RWPE2 (cell line): ENCODE measurements around the gene CCDC88B.

ENCODE experiments used
- ATAC-seq: fragments of 200-7000 bp; cut with Tn5 transposase; 3 replicates; pipeline ENCODE4 v1.9.1; 2021; ENCODE audit warnings: low read depth
- DNase-seq: peaks from one replicate; pipeline ENCODE4 v3.0.0-alpha.2; 2020; ENCODE audit warnings: low spot score
- H3K27ac ChIP-seq: fragments of 450-650 bp; 2 replicates; pipeline ENCODE4 v1.5.1; 2017; ENCODE audit warnings: mild to moderate bottlenecking; ENCODE audit not compliant: poor library complexity, severe bottlenecking
- H3K27me3 ChIP-seq: fragments of 250-450 bp; sonication (Bioruptor Pico); 2 replicates; pipeline ENCODE4 v1.5.1; 2021; ENCODE audit warnings: mild to moderate bottlenecking, moderate library complexity; ENCODE audit not compliant: insufficient read depth, poor library complexity, severe bottlenecking
- H3K36me3 ChIP-seq: fragments of 250-450 bp; sonication (Bioruptor Pico); 2 replicates; pipeline ENCODE4 v1.5.1; 2020; ENCODE audit warnings: low read depth, mild to moderate bottlenecking, moderate library complexity
- H3K4me1 ChIP-seq: fragments of 250-450 bp; sonication (Bioruptor Pico); 2 replicates; pipeline ENCODE4 v1.5.1; 2021; ENCODE audit warnings: mild to moderate bottlenecking, moderate library complexity; ENCODE audit not compliant: insufficient read depth, poor library complexity, severe bottlenecking
- H3K4me3 ChIP-seq: fragments of 250-450 bp; sonication (Bioruptor Pico); 2 replicates; pipeline ENCODE4 v1.5.1; 2021; ENCODE audit warnings: mild to moderate bottlenecking, moderate library complexity; ENCODE audit not compliant: severe bottlenecking
- H3K9me3 ChIP-seq: fragments of 250-450 bp; sonication (Bioruptor Pico); 2 replicates; pipeline ENCODE4 v1.5.1; 2021; ENCODE audit warnings: mild to moderate bottlenecking, moderate library complexity; ENCODE audit not compliant: severe bottlenecking
- TF ChIP-seq, protein P1 (sequence below): fragments of 450-650 bp; IDR thresholded peaks from one replicate; pipeline ENCODE4 v1.5.1; 2017; ENCODE audit warnings: mild to moderate bottlenecking, moderate library complexity; ENCODE audit not compliant: poor library complexity, severe bottlenecking

Gene CCDC88B

DNA sequence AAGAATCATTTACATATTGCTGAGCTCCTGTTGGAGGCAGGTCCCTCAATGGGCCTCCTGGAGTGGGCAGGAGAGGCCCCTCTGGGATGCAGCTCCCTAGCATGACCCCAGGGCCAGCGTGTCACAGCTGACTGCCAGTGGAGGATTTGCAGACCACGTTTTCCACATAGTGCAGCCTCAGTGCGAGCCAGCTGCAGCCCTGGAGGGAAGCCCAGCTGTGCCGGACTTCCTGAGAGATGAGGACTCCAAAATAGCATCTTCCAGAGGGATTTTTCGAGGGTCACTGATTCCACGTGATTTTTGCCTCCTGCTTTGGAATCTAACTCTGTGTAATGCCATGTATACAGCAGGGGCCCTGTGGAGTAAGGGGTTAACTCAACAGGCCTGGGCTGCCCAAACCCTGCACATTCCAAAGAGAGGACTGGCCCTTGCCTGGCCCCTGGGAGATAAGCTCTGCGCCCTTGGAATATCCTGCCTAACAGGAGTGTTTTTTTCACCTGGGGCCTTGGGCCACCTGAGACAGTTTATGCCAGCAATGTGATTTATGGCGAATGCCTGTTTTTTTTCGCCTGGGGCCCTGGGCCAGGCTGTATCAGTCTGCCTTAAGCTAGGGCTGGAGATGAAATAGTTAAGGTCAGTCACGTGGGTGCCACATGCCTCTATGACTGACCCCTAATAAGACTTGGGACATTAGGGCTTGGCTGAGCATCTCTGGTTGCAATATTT is 66.4 kb downstream of the CCDC88B start:
- H3K4me1 ChIP-seq, result no peaks in the 10 kb centered on the region
- H3K27me3 ChIP-seq, result no peaks in the 10 kb centered on the region
- DNase-seq (no peak), ATAC-seq (no peak)
- H3K4me3 ChIP-seq, result no peak overlapping the region
- no peak overlapping the region for H3K27ac ChIP-seq
- H3K36me3 ChIP-seq, result no peaks in the 10 kb centered on the region
- no peaks in the 10 kb centered on the region for H3K9me3 ChIP-seq
- TF ChIP-seq, protein P1, sequence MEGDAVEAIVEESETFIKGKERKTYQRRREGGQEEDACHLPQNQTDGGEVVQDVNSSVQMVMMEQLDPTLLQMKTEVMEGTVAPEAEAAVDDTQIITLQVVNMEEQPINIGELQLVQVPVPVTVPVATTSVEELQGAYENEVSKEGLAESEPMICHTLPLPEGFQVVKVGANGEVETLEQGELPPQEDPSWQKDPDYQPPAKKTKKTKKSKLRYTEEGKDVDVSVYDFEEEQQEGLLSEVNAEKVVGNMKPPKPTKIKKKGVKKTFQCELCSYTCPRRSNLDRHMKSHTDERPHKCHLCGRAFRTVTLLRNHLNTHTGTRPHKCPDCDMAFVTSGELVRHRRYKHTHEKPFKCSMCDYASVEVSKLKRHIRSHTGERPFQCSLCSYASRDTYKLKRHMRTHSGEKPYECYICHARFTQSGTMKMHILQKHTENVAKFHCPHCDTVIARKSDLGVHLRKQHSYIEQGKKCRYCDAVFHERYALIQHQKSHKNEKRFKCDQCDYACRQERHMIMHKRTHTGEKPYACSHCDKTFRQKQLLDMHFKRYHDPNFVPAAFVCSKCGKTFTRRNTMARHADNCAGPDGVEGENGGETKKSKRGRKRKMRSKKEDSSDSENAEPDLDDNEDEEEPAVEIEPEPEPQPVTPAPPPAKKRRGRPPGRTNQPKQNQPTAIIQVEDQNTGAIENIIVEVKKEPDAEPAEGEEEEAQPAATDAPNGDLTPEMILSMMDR, result no peak
